ENCODE measurements around the gene TTLL1.

Gene TTLL1

GRCh38 chr22:42994276-42994916 is 94.8 kb downstream of the TTLL1 start:
- no peak for DNase-seq (ENCODE audit: low read depth)
- TF ChIP-seq, protein P1, sequence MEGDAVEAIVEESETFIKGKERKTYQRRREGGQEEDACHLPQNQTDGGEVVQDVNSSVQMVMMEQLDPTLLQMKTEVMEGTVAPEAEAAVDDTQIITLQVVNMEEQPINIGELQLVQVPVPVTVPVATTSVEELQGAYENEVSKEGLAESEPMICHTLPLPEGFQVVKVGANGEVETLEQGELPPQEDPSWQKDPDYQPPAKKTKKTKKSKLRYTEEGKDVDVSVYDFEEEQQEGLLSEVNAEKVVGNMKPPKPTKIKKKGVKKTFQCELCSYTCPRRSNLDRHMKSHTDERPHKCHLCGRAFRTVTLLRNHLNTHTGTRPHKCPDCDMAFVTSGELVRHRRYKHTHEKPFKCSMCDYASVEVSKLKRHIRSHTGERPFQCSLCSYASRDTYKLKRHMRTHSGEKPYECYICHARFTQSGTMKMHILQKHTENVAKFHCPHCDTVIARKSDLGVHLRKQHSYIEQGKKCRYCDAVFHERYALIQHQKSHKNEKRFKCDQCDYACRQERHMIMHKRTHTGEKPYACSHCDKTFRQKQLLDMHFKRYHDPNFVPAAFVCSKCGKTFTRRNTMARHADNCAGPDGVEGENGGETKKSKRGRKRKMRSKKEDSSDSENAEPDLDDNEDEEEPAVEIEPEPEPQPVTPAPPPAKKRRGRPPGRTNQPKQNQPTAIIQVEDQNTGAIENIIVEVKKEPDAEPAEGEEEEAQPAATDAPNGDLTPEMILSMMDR (IDR thresholded peaks at IDR 0.05; ENCODE audit: low read length, missing control alignments): no peak
- peak overlapping the region; percentile 43 for H3K4me3 ChIP-seq (replicated peaks; ENCODE audit: low read depth, low read length)

- no peak overlapping the region for H3K4me3 ChIP-seq (replicated peaks; ENCODE audit: low read depth, low read length)
- DNase-seq (ENCODE audit: low read depth): peak; percentile 63
- TF ChIP-seq, protein P1 (IDR thresholded peaks at IDR 0.05; ENCODE audit: low read length, missing control alignments): no peak
Measured at GRCh38 chr22:42993651-42994275, 95.4 kb downstream of the TTLL1 start.

DNA sequence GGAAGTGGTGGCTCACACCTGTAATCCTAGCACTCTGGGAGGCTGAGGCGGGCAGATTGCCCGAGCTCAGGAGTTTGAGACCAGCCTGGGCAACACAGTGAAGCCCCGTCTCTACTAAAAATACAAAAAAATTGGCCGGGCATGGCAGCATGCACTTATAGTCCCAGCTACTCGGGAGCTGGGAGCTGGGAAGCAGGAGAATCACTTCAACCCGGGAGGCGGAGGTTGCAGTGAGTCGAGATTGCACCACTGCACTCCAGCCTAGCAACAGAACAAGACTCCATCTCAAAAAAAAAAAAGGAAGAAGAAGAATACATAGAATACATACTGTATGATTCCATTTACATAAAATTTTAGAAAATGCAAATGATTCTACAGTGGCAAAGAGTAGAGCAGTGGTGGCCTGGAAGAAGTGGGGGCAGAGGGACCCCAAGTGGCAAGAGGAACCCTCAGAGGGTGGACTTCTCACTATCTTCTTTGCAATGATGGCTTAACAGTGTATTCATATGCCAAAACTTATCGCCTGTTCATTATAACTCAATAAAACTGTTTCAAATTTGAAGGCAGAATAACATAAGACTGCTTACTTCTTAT is 96.2 kb downstream of the TTLL1 start:
- TF ChIP-seq, protein P1 (IDR thresholded peaks at IDR 0.05; ENCODE audit: low read length, missing control alignments): no peak
- DNase-seq (ENCODE audit: low read depth): no peak
- no peak overlapping the region for H3K4me3 ChIP-seq (replicated peaks; ENCODE audit: low read depth, low read length)

DNA sequence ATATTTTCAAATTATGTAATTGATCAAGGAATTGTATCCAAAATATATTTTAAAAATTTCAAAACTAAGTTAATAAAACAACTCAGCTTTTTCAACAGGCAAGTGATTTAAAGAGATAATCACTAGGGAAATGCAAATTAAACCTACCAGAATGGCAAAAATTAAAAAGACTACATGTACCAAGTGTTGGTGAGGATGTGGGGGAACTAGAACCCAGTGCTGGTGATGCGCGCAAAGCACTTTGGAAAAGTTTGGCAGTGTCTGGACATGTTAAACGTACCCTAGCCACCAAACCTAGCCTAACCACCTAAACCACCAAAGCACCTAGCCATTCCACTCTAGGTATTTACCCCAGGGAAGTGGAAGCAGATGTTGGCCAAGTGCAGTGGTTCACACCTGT is 97.1 kb downstream of the TTLL1 start:
- H3K4me3 ChIP-seq (replicated peaks; ENCODE audit: low read depth, low read length): no peak overlapping the region
- TF ChIP-seq, protein P1 (IDR thresholded peaks at IDR 0.05; ENCODE audit: low read length, missing control alignments): no peak

GRCh38 chr22:42991010-42991651 is 98.1 kb downstream of the TTLL1 start:
- peak; percentile 67 for DNase-seq (ENCODE audit: low read depth)

More for the DNA sequence above, 97.1 kb downstream of the TTLL1 start:
- no peak for DNase-seq (ENCODE audit: low read depth)

GRCh38 chr22:42990131-42990838 is 98.9 kb downstream of the TTLL1 start:
- TF ChIP-seq, protein P1 (IDR thresholded peaks at IDR 0.05; ENCODE audit: low read length, missing control alignments): peak; percentile 56
- no peak overlapping the region for H3K4me3 ChIP-seq (replicated peaks; ENCODE audit: low read depth, low read length)
- DNase-seq (ENCODE audit: low read depth): peak; percentile 90

More at GRCh38 chr22:42991010-42991651, 98.1 kb downstream of the TTLL1 start:
- TF ChIP-seq, protein P1 (IDR thresholded peaks at IDR 0.05; ENCODE audit: low read length, missing control alignments): no peak
- H3K4me3 ChIP-seq (replicated peaks; ENCODE audit: low read depth, low read length): no peak overlapping the region
